B cell (primary cell): Measurements from ENCODE around the gene CACNB4. TPM values are rescaled to one million over a fixed set of nuclear protein-coding genes. Genes with fewer than 3 reads are reported as not detected.

Experiments
- ATAC-seq: fragments of 200-7000 bp; cut with Tn5 transposase; one replicate; pipeline ENCODE4 v1.10.0; 2021; ENCODE audit warnings: low read depth, mild to moderate bottlenecking, moderate number of reproducible peaks, moderate library complexity
- CTCF ChIA-PET: fragments of 350-600 bp; sonication (Branson Sonifier 250); formaldehyde crosslinking; loops from one replicate; lab custom pipeline; 2021; ENCODE audit warnings: antibody characterized with exemption, inconsistent platforms; lab: Charles Lee
- POLR2A ChIA-PET: fragments of 350-600 bp; sonication (Branson Sonifier 250); formaldehyde crosslinking; loops from one replicate; lab custom pipeline; 2021; ENCODE audit warnings: antibody characterized with exemption; lab: Charles Lee
- DNase-seq: peaks from one replicate; pipeline ENCODE4 v3.0.0; 2013
- H2AFZ ChIP-seq: 2 replicates; pipeline ENCODE4 v1.6.1; 2012; ENCODE audit warnings: mild to moderate bottlenecking, low read depth, low read length; ENCODE audit not compliant: insufficient read depth, poor library complexity, severe bottlenecking
- H3K27ac ChIP-seq, 2 donors: 1 replicate in 1 of 2; 2 replicates in 1 of 2; pipeline ENCODE4 v1.5.1; 2012 to 2013; ENCODE audit warnings: low read length in 2 of 2, mild to moderate bottlenecking in 2 of 2, moderate library complexity in 1 of 2
- H3K27me3 ChIP-seq, 4 experiments: fragments of 200-600 bp in 1 of 4; sonication (generic) in 1 of 4; replicated peaks in 1 of 4; 1 replicate in 2 of 4; 2 replicates in 2 of 4; pipeline versions ENCODE4 v1.6.1 to v1.7.0; 2013 to 2016; ENCODE audit warnings: low read length in 3 of 4, mild to moderate bottlenecking in 2 of 4, mixed read lengths in 1 of 4, moderate library complexity in 1 of 4; ENCODE audit not compliant: insufficient read depth in 4 of 4, control insufficient read depth in 3 of 4; ENCODE audit errors: control extremely low read depth in 1 of 4
- H3K36me3 ChIP-seq, 2 experiments: replicated peaks in 1 of 2; 1 replicate in 1 of 2; 2 replicates in 1 of 2; pipeline versions ENCODE4 v1.6.1 to v1.7.1; 2013; ENCODE audit warnings: low read length in 1 of 2; ENCODE audit not compliant: insufficient read depth in 2 of 2, control insufficient read depth in 1 of 2; ENCODE audit errors: control extremely low read depth in 1 of 2, extremely low read depth in 1 of 2
- H3K4me1 ChIP-seq, 2 donors: fragments of 200-600 bp in 1 of 2; sonication (generic) in 1 of 2; 1 replicate in 1 of 2; 2 replicates in 1 of 2; pipeline versions ENCODE4 v1.5.1 to v1.6.1; 2013 to 2017; ENCODE audit warnings: low read length in 2 of 2; ENCODE audit not compliant: control insufficient read depth in 2 of 2, insufficient read depth in 2 of 2
- H3K4me2 ChIP-seq: replicated peaks from 2 replicates; pipeline ENCODE3; 2012; ENCODE audit warnings: mild to moderate bottlenecking, low read depth, low read length; ENCODE audit not compliant: poor library complexity, severe bottlenecking
- H3K4me3 ChIP-seq, 5 experiments: fragments of 200-600 bp in 1 of 5; sonication (generic) in 1 of 5; 1 replicate in 3 of 5; 2 replicates in 2 of 5; pipeline versions ENCODE4 v1.5.1 to v1.7.0; 2011 to 2016; ENCODE audit warnings: low read length in 4 of 5, mild to moderate bottlenecking in 4 of 5, low read depth in 2 of 5, control low read depth in 1 of 5, moderate library complexity in 1 of 5; ENCODE audit not compliant: insufficient read depth in 1 of 5; ENCODE audit errors: control extremely low read depth in 1 of 5, extremely low read depth in 1 of 5
- H3K79me2 ChIP-seq: fragments of 200-600 bp; sonication (generic); one replicate; pipeline ENCODE4 v1.6.0; 2016; ENCODE audit warnings: low read length; ENCODE audit not compliant: control insufficient read depth, insufficient read depth
- H3K9ac ChIP-seq: fragments of 200-600 bp; sonication (generic); 2 replicates; pipeline ENCODE4 v1.6.1; 2017; ENCODE audit warnings: mild to moderate bottlenecking, low read length, moderate library complexity
- H3K9me3 ChIP-seq, 3 donors: one replicate each; pipeline versions ENCODE4 v1.6.1 to v1.7.1; 2013; ENCODE audit warnings: low read length in 2 of 3; ENCODE audit not compliant: control insufficient read depth in 2 of 3, insufficient read depth in 1 of 3; ENCODE audit errors: control extremely low read depth in 1 of 3
- H4K20me1 ChIP-seq: 2 replicates; pipeline ENCODE4 v1.6.0; 2012; ENCODE audit warnings: mild to moderate bottlenecking, low read length; ENCODE audit not compliant: insufficient read depth, control insufficient read depth, poor library complexity, severe bottlenecking
- H3K27ac Mint-ChIP-seq: one replicate; pipeline ENCODE4 v1.8.0; 2021; ENCODE audit warnings: mixed read lengths
- H3K27me3 Mint-ChIP-seq: one replicate; pipeline ENCODE4 v1.8.0; 2021; ENCODE audit warnings: mixed read lengths
- H3K4me1 Mint-ChIP-seq: one replicate; pipeline ENCODE4 v1.8.0; 2021; ENCODE audit warnings: mixed read lengths
- H3K4me3 Mint-ChIP-seq: one replicate; pipeline ENCODE4 v1.8.0; 2021; ENCODE audit warnings: mixed read lengths
- H3K9me3 Mint-ChIP-seq: one replicate; pipeline ENCODE4 v1.8.0; 2022; ENCODE audit warnings: mixed read lengths; ENCODE audit not compliant: insufficient read depth
- EZH2 ChIP-seq: IDR thresholded peaks from 2 replicates; pipeline ENCODE4 v1.6.1; 2012; ENCODE audit warnings: borderline replicate concordance, low read depth, mild to moderate bottlenecking, moderate library complexity, low read length; ENCODE audit not compliant: insufficient read depth, poor library complexity, severe bottlenecking
- WGBS: methylation state at CpG from one replicate; pipeline ENCODE4 v1.1.5; 2013; ENCODE audit warnings: missing lambda C conversion rate; ENCODE audit not compliant: insufficient coverage; 5-methylcytosine and 5-hydroxymethylcytosine counted together
- intact Hi-C: fragments of 100-400 bp; cut with micrococcal nuclease; formaldehyde crosslinking; loops from one replicate; pipeline ENCODE4 v1.10.0; 2022
- polyA plus RNA-seq: library from polyadenylated mRNA; depleted of rRNA; stranded (reverse); fragments of >200 nt; gene quantifications from 2 replicates; pipeline ENCODE4 v1.2.3, GENCODE V29; 2012
- total RNA-seq, 2 donors: library from RNA; stranded (reverse); fragments of 120-200 nt in 1 of 2; gene quantifications; 1 replicate in 1 of 2; 2 replicates in 1 of 2; pipeline versions ENCODE4 v1.2.3 to v1.2.4, GENCODE V29; 2013 to 2022
- TF ChIP-seq, protein P1 (sequence below): fragments of 200-600 bp; IDR thresholded peaks from one replicate; pipeline ENCODE4 v1.8.0; 2022; ENCODE audit warnings: antibody characterized with exemption, mild to moderate bottlenecking

CACNB4 gene
- total and polyA plus RNA-seq, 2 donors (not counting 1 experiment from before 2014, with no cell fraction given): 0.12 to 1.4 TPM

DNA sequence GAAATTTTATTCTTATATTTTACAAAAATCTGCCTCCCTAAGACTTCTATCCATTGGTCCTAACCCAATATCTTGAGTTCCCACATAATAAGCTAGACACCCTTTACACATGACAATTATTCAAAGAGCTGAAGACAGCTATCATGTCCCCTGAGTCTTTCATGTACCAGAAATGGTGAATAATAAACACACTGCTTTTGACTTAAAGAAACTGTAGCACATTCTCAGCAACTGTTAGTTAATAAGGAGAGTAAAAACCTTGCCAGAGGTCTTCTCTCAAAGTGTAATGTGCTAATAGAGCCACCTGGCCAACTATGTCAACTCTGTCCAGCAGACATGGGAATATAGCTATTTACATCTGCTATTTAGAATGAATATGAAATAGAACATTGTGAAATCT, 160.9 kb downstream of the CACNB4 start:
- H3K4me1 Mint-ChIP-seq: no peaks in the 10 kb centered on the region
- ATAC-seq (no peak), DNase-seq (no peak)
- H3K9ac ChIP-seq: no peak overlapping the region
- no peak overlapping the region for H2AFZ ChIP-seq
- H3K4me3 ChIP-seq: no peak overlapping the region
- H3K27me3 ChIP-seq: peaks cover 0 to 2% (median 0%) of the 10 kb centered on the region in 4 experiments
- intact Hi-C loops: no loop called here
- H3K27ac Mint-ChIP-seq: no peak overlapping the region
- H3K4me2 ChIP-seq: no peak overlapping the region
- H3K27me3 Mint-ChIP-seq: peaks cover 20% of the 10 kb centered on the region
- H3K4me1 ChIP-seq: no peaks in the 10 kb centered on the region
- ChIA-PET POLR2A (no interaction called here), CTCF (interaction anchor here (0.7 to 1.2 kb wide), 2 partner anchors 13 to 87 kb away, joined by 3 read pairs; no protein-coding TSS in a partner anchor)
- no peaks in the 10 kb centered on the region for H3K79me2 ChIP-seq
- no peak overlapping the region for H3K4me3 Mint-ChIP-seq
- H3K36me3 ChIP-seq: no peaks in the 10 kb centered on the region
- no peak overlapping the region for H3K27ac ChIP-seq
- TF ChIP-seq EZH2: no peak
- TF ChIP-seq, protein P1, sequence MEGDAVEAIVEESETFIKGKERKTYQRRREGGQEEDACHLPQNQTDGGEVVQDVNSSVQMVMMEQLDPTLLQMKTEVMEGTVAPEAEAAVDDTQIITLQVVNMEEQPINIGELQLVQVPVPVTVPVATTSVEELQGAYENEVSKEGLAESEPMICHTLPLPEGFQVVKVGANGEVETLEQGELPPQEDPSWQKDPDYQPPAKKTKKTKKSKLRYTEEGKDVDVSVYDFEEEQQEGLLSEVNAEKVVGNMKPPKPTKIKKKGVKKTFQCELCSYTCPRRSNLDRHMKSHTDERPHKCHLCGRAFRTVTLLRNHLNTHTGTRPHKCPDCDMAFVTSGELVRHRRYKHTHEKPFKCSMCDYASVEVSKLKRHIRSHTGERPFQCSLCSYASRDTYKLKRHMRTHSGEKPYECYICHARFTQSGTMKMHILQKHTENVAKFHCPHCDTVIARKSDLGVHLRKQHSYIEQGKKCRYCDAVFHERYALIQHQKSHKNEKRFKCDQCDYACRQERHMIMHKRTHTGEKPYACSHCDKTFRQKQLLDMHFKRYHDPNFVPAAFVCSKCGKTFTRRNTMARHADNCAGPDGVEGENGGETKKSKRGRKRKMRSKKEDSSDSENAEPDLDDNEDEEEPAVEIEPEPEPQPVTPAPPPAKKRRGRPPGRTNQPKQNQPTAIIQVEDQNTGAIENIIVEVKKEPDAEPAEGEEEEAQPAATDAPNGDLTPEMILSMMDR: no peak
- no peaks in the 10 kb centered on the region for H4K20me1 ChIP-seq
- H3K9me3 ChIP-seq: peaks cover 0 to 4% (median 3%) of the 10 kb centered on the region in 3 donors
- H3K9me3 Mint-ChIP-seq: peaks cover 4% of the 10 kb centered on the region

DNA sequence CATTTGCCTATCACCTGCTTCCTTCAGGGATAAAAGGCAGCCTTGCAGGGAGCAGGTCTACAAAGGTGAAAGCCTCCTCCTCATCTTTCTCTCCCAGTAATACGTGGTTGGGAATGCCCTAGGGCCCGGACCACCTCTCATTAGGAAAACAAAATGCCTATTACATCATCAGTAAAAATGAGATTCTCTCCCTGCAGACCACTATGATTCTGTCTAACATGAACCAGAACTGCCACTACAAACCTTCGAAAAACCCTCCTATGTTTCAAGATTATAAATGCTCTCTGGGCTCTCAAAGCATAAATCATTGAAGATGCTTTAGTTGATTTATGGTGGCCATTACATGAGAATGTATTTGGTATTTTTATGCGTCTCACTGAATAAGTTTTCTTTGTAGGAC, 162.2 kb downstream of the CACNB4 start:
- Histone ChIP-seq H3K79me2 (no peaks in the 10 kb centered on the region), H3K36me3 (no peaks in the 10 kb centered on the region), H2AFZ (no peak overlapping the region), H4K20me1 (no peaks in the 10 kb centered on the region), H3K9ac (no peak overlapping the region), H3K27me3 (peaks cover 0 to 2% (median 0%) of the 10 kb centered on the region in 4 experiments), H3K9me3 (no peaks in the 10 kb centered on the region), H3K4me2 (no peak overlapping the region), H3K4me3 (no peak overlapping the region), H3K4me1 (no peaks in the 10 kb centered on the region), H3K27ac (no peak overlapping the region)
- H3K27me3 Mint-ChIP-seq: peaks cover 20% of the 10 kb centered on the region
- H3K4me3 Mint-ChIP-seq: no peak overlapping the region
- ATAC-seq (no peak), DNase-seq (no peak)
- H3K9me3 Mint-ChIP-seq: no peaks in the 10 kb centered on the region
- TF ChIP-seq EZH2: no peak
- TF ChIP-seq, protein P1: no peak
- ChIA-PET CTCF (no interaction called here), POLR2A (no interaction called here)
- H3K4me1 Mint-ChIP-seq: no peaks in the 10 kb centered on the region
- intact Hi-C loops: no loop called here
- H3K27ac Mint-ChIP-seq: no peak overlapping the region
- 95% methylated on average over 2 of the region's 4 CpGs for WGBS
